ENCODE data around the gene MRPS34. TPM values are rescaled to one million over a fixed set of nuclear protein-coding genes. Genes with fewer than 3 reads are reported as not detected.
A peak's percentile ranks its signal among the peaks of the same experiment; 100 is the strongest.

Gene MRPS34
- total RNA-seq, 2 donors from 2014 or later, result 97.4 to 125 TPM

GRCh38 chr16:1794221-1794871, 21.4 kb upstream of the MRPS34 start:
- no peaks in the 10 kb centered on the region for H3K9me3 ChIP-seq
- no peak for DNase-seq (ENCODE audit: low spot score)
- H3K4me3 ChIP-seq, result no peak overlapping the region
- no peaks in the 10 kb centered on the region for H3K4me1 ChIP-seq (replicated peaks)
- no peak for TF ChIP-seq POLR2A (IDR thresholded peaks at IDR 0.05)
- TF ChIP-seq POLR2AphosphoS5 (IDR thresholded peaks at IDR 0.05), result no peak
- TF ChIP-seq, protein P1, sequence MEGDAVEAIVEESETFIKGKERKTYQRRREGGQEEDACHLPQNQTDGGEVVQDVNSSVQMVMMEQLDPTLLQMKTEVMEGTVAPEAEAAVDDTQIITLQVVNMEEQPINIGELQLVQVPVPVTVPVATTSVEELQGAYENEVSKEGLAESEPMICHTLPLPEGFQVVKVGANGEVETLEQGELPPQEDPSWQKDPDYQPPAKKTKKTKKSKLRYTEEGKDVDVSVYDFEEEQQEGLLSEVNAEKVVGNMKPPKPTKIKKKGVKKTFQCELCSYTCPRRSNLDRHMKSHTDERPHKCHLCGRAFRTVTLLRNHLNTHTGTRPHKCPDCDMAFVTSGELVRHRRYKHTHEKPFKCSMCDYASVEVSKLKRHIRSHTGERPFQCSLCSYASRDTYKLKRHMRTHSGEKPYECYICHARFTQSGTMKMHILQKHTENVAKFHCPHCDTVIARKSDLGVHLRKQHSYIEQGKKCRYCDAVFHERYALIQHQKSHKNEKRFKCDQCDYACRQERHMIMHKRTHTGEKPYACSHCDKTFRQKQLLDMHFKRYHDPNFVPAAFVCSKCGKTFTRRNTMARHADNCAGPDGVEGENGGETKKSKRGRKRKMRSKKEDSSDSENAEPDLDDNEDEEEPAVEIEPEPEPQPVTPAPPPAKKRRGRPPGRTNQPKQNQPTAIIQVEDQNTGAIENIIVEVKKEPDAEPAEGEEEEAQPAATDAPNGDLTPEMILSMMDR (IDR thresholded peaks at IDR 0.05), result no peak
- no peaks in the 10 kb centered on the region for H3K36me3 ChIP-seq
- H3K27ac ChIP-seq, result no peak overlapping the region
- H3K27me3 ChIP-seq (replicated peaks; ENCODE audit: insufficient read depth), result no peaks in the 10 kb centered on the region
- 33% methylated on average over 17 of the region's 18 CpGs for WGBS
- intact Hi-C loops (cut with DNase I), result no loop called here

DNA sequence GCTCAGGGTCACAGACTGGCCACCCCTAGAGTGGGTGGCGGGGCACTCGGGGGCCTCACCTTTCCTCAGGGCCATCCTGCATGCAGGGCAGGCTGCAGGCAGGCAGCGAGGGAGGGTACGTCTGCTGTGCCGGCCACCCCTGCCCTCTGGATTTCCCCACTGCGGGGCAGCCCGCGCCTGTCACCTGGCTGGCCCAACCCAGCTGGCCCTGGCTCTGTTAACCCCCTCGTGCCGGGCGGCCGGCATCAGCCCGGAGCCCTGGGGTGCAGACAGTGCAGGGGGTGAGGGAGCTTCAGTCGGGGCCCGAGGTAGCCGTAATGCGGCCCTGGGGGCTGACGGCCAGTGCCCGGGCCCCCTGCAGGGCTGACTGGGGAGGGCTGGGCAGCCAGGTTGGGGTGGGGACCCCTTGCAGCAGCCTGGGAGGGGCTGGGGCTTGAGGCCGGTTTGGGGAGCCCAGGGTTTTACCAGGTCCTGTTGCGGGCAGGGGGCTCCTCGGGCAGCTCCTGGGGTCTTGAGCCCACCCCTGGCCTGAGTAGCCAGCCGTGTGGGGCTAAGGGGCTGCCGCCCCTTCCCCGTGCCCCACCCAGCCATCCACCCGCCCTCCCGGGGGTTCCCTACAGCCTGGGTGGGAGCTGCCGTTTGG, 20.8 kb upstream of the MRPS34 start, which contains the start of gene IGFALS:
IGFALS (minus strand) TSS at position 128 of the 643 bp plus-strand sequence; CDS start at position 75, 53 bp downstream.
- 28% methylated on average over 20 of the region's 28 CpGs for WGBS
- DNase-seq (ENCODE audit: low spot score), result peak; percentile 4
- intact Hi-C loops (cut with DNase I), result no loop called here
- Histone ChIP-seq H3K27me3 (replicated peaks; ENCODE audit: insufficient read depth) (no peaks in the 10 kb centered on the region), H3K27ac (no peak within 1 kb of the TSS), H3K4me3 (no peak within 1 kb of the TSS), H3K36me3 (no peaks in the 10 kb centered on the region), H3K9me3 (no peaks in the 10 kb centered on the region), H3K4me1 (replicated peaks) (no peaks in the 10 kb centered on the region)
- TF ChIP-seq POLR2AphosphoS5 (IDR thresholded peaks at IDR 0.05) (no peak), POLR2A (IDR thresholded peaks at IDR 0.05) (no peak)
- TF ChIP-seq, protein P1 (IDR thresholded peaks at IDR 0.05), result no peak

DNA sequence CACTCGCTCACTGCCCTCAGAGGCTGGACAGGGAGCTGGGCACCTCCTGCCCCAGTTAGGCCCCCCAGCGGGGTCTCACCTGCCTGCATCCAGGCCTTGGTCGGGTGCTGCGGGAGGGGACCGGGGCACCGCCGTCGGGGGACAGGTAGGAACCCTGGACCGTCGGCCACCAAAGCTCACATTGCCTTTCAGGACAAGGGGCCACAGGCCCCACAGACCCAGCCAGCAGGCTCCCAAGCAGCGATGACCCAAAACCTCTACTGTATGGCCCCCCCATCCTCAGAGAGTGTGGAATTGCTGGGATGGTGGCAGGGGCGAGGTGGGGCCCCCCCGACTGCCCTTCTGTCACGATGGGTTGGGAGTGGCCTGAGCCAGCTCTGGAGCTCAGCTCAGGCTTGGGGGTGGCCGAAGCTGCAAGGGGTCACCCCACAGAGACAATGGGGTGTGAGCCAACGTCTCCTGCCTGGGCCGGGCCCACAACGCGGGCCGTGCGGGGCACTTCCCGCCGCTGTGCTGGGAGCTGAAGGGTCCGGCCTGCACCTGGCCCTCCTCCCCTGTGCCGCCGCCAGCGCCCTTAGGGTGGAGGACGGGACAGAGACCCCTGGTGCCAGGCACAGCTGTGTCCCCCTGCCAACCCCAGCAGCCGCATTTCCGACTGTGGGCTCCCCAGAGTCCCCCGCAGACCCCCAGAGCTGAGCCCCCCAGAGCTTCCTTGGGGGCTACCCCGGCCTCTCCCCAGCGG, 20.1 kb upstream of the MRPS34 start:
- DNase-seq (ENCODE audit: low spot score), result no peak
- no peaks in the 10 kb centered on the region for H3K27me3 ChIP-seq (replicated peaks; ENCODE audit: insufficient read depth)
- TF ChIP-seq POLR2A (IDR thresholded peaks at IDR 0.05) (no peak), POLR2AphosphoS5 (IDR thresholded peaks at IDR 0.05) (no peak)
- TF ChIP-seq, protein P1 (IDR thresholded peaks at IDR 0.05), result no peak
- H3K36me3 ChIP-seq, result no peaks in the 10 kb centered on the region
- no peaks in the 10 kb centered on the region for H3K9me3 ChIP-seq
- intact Hi-C loops (cut with DNase I), result no loop called here
- no peaks in the 10 kb centered on the region for H3K4me1 ChIP-seq (replicated peaks)
- no peak overlapping the region for H3K27ac ChIP-seq
- WGBS, result 89% methylated on average over 12 of the region's 33 CpGs
- no peak overlapping the region for H3K4me3 ChIP-seq

DNA sequence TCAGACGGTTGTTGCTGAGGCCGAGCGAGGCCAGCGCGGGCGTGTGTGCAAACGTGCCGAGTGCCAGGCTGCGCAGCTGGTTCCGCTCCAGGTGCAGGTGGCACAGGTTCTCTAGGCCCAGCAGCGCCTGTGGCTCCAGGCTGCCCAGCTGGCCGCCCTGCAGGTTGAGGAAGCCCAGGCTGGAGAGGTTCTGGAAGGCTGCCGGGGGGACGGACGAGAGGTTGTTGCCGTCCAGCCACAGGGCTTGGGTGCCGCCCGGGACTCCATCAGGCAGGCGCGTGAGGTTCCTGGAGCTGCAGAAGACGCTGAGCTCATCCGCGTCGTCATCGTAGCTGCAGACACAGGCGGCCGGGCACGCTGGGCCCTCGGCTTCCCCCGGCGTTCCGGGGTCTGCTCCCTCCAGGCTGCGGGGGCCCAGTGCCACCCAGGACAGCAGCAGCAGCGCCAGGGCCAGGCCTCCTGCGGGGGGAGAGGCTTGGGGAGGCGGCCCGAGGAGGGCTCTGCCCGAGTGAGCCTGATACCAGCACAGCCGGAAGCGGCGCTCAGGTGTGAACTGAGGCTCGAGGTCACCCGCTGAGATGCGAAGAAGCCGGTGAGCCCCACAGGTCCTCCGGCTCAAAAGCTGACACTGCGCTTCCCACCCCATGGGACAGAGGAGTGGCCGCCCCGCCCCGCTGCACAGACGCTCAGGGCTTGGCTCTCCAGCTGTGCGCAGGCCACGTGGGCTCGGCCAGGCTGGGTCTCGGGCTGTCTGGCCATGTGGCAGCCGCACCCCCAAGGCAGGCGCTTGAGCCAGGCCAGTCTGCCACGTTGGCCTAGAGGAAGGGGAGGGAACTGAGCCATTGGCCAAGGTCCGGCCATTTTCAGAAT, 19.2 kb upstream of the MRPS34 start:
- WGBS, result 88% methylated on average over 47 of the region's 59 CpGs
- no peak overlapping the region for H3K4me3 ChIP-seq

More for the DNA sequence above, 19.2 kb upstream of the MRPS34 start:
- TF ChIP-seq, protein P1 (IDR thresholded peaks at IDR 0.05), result no peak
- TF ChIP-seq POLR2A (IDR thresholded peaks at IDR 0.05) (no peak), POLR2AphosphoS5 (IDR thresholded peaks at IDR 0.05) (no peak)
- no peak for DNase-seq (ENCODE audit: low spot score)
- no peaks in the 10 kb centered on the region for H3K27me3 ChIP-seq (replicated peaks; ENCODE audit: insufficient read depth)
- no peaks in the 10 kb centered on the region for H3K36me3 ChIP-seq
- H3K27ac ChIP-seq, result no peak overlapping the region
- H3K4me1 ChIP-seq (replicated peaks), result no peaks in the 10 kb centered on the region
- intact Hi-C loops (cut with DNase I), result no loop called here
- no peaks in the 10 kb centered on the region for H3K9me3 ChIP-seq
